Stimulated activated memory B cell treated with anti-CD40 and anti-IgM and Interleukin-4, amounts not matched to agents 10 μg/mL and 1 μg/mL and 100 μg/mL, for 72 hours (primary cell): ENCODE results near the gene CUL4A.
A peak's percentile ranks its signal among the peaks of the same experiment; 100 is the strongest.
"Not testable (repeated sequence)": the region's sequence is repeated elsewhere in the genome, so short reads cannot be mapped to it uniquely, and the experiment has no call there.

Source experiments
- ATAC-seq: fragments of 150-1000 bp; cut with Tn5 transposase; 2 replicates; pipeline ENCODE4 v1.10.0; 2021
- H3K27ac Mint-ChIP-seq: one replicate; pipeline ENCODE4 v1.8.0; 2022; ENCODE audit warnings: mild to moderate bottlenecking, mixed read lengths
- H3K27me3 Mint-ChIP-seq: one replicate; pipeline ENCODE4 v1.8.0; 2022; ENCODE audit warnings: mixed read lengths
- H3K36me3 Mint-ChIP-seq: one replicate; pipeline ENCODE4 v1.8.0; 2022; ENCODE audit warnings: mixed read lengths
- H3K4me1 Mint-ChIP-seq: one replicate; pipeline ENCODE4 v1.8.0; 2022; ENCODE audit warnings: mixed read lengths
- H3K4me3 Mint-ChIP-seq: one replicate; pipeline ENCODE4 v1.8.0; 2022; ENCODE audit warnings: mild to moderate bottlenecking, moderate library complexity, mixed read lengths
- H3K9me3 Mint-ChIP-seq: one replicate; pipeline ENCODE4 v1.8.0; 2022; ENCODE audit warnings: mixed read lengths

Gene CUL4A

GRCh38 chr13:113232208-113233003, 23.0 kb downstream of the CUL4A start:
- Mint-ChIP-seq H3K4me3 (no peak overlapping the region), H3K9me3 (no peaks in the 10 kb centered on the region), H3K27ac (no peak overlapping the region), H3K4me1 (no peaks in the 10 kb centered on the region), H3K27me3 (no peaks in the 10 kb centered on the region), H3K36me3 (peaks cover 84% of the 10 kb centered on the region)
- no peak for ATAC-seq

- peaks cover 83% of the 10 kb centered on the region for H3K36me3 Mint-ChIP-seq
- H3K27ac Mint-ChIP-seq, result no peak overlapping the region
- no peak for ATAC-seq
- no peak overlapping the region for H3K4me3 Mint-ChIP-seq
- no peaks in the 10 kb centered on the region for H3K27me3 Mint-ChIP-seq
- H3K9me3 Mint-ChIP-seq, result no peaks in the 10 kb centered on the region
- H3K4me1 Mint-ChIP-seq, result no peaks in the 10 kb centered on the region
Observed at GRCh38 chr13:113233101-113233500, 23.7 kb downstream of the CUL4A start.

GRCh38 chr13:113238536-113238935, 29.1 kb downstream of the CUL4A start:
- Mint-ChIP-seq H3K4me3 (no peak overlapping the region), H3K36me3 (peaks cover 57% of the 10 kb centered on the region), H3K27me3 (no peaks in the 10 kb centered on the region), H3K4me1 (no peaks in the 10 kb centered on the region), H3K27ac (no peak overlapping the region), H3K9me3 (no peaks in the 10 kb centered on the region)
- no peak for ATAC-seq

- H3K9me3 Mint-ChIP-seq, result no peaks in the 10 kb centered on the region
- H3K27ac Mint-ChIP-seq, result no peak overlapping the region
- no peak for ATAC-seq
- H3K4me3 Mint-ChIP-seq, result no peak overlapping the region
- no peaks in the 10 kb centered on the region for H3K4me1 Mint-ChIP-seq
- no peaks in the 10 kb centered on the region for H3K27me3 Mint-ChIP-seq
- peaks cover 61% of the 10 kb centered on the region for H3K36me3 Mint-ChIP-seq
Observed at GRCh38 chr13:113239357-113239756, 29.9 kb downstream of the CUL4A start.

GRCh38 chr13:113239986-113240385, 30.6 kb downstream of the CUL4A start:
- Mint-ChIP-seq H3K4me3 (no peak overlapping the region), H3K9me3 (no peaks in the 10 kb centered on the region), H3K4me1 (no peaks in the 10 kb centered on the region), H3K27me3 (no peaks in the 10 kb centered on the region), H3K36me3 (peaks cover 60% of the 10 kb centered on the region), H3K27ac (no peak overlapping the region)
- no peak for ATAC-seq

GRCh38 chr13:113241623-113242022, 32.2 kb downstream of the CUL4A start:
- H3K9me3 Mint-ChIP-seq, H3K27ac Mint-ChIP-seq, H3K4me3 Mint-ChIP-seq, H3K4me1 Mint-ChIP-seq, ATAC-seq, H3K27me3 Mint-ChIP-seq: not testable (repeated sequence)
- H3K36me3 Mint-ChIP-seq, result peaks cover 61% of the 10 kb centered on the region

GRCh38 chr13:113243847-113244246, 34.4 kb downstream of the CUL4A start:
- Mint-ChIP-seq H3K9me3 (no peaks in the 10 kb centered on the region), H3K27ac (no peak overlapping the region), H3K27me3 (no peaks in the 10 kb centered on the region), H3K4me3 (no peak overlapping the region), H3K4me1 (no peaks in the 10 kb centered on the region), H3K36me3 (peaks cover 69% of the 10 kb centered on the region)
- ATAC-seq, result no peak

- Mint-ChIP-seq H3K27ac (no peak overlapping the region), H3K4me1 (no peaks in the 10 kb centered on the region), H3K36me3 (peaks cover 79% of the 10 kb centered on the region), H3K4me3 (no peak overlapping the region), H3K9me3 (no peaks in the 10 kb centered on the region), H3K27me3 (no peaks in the 10 kb centered on the region)
- no peak for ATAC-seq
Observed at GRCh38 chr13:113245849-113246796, 36.7 kb downstream of the CUL4A start.

- Mint-ChIP-seq H3K9me3 (no peaks in the 10 kb centered on the region), H3K4me3 (no peak overlapping the region), H3K27me3 (no peaks in the 10 kb centered on the region), H3K36me3 (peaks cover 91% of the 10 kb centered on the region), H3K4me1 (no peaks in the 10 kb centered on the region), H3K27ac (peak overlapping the region; percentile 23)
- no peak for ATAC-seq
Observed at GRCh38 chr13:113252516-113253095, 43.2 kb downstream of the CUL4A start.

GRCh38 chr13:113257908-113258307, 48.5 kb downstream of the CUL4A start:
- ATAC-seq, H3K9me3 Mint-ChIP-seq, H3K27me3 Mint-ChIP-seq, H3K4me1 Mint-ChIP-seq, H3K4me3 Mint-ChIP-seq, H3K27ac Mint-ChIP-seq: not testable (repeated sequence)
- H3K36me3 Mint-ChIP-seq, result peaks cover 69% of the 10 kb centered on the region

- Mint-ChIP-seq H3K27me3 (no peaks in the 10 kb centered on the region), H3K4me1 (no peaks in the 10 kb centered on the region), H3K4me3 (no peak overlapping the region), H3K36me3 (peaks cover 65% of the 10 kb centered on the region), H3K9me3 (no peaks in the 10 kb centered on the region), H3K27ac (no peak overlapping the region)
- ATAC-seq, result no peak
Observed at GRCh38 chr13:113258321-113259054, 49.1 kb downstream of the CUL4A start.

GRCh38 chr13:113260996-113261395, 51.6 kb downstream of the CUL4A start:
- peaks cover 49% of the 10 kb centered on the region for H3K36me3 Mint-ChIP-seq
- no peaks in the 10 kb centered on the region for H3K9me3 Mint-ChIP-seq
- no peak overlapping the region for H3K27ac Mint-ChIP-seq
- no peaks in the 10 kb centered on the region for H3K27me3 Mint-ChIP-seq
- ATAC-seq, result no peak
- no peaks in the 10 kb centered on the region for H3K4me1 Mint-ChIP-seq
- H3K4me3 Mint-ChIP-seq, result no peak overlapping the region

- H3K27ac Mint-ChIP-seq, H3K4me3 Mint-ChIP-seq, H3K9me3 Mint-ChIP-seq, H3K27me3 Mint-ChIP-seq, H3K4me1 Mint-ChIP-seq, ATAC-seq: not testable (repeated sequence)
- peaks cover 39% of the 10 kb centered on the region for H3K36me3 Mint-ChIP-seq
Observed at GRCh38 chr13:113263016-113263415, 53.6 kb downstream of the CUL4A start.

GRCh38 chr13:113267642-113268405, 58.4 kb downstream of the CUL4A start:
- H3K27me3 Mint-ChIP-seq, result no peaks in the 10 kb centered on the region
- H3K4me1 Mint-ChIP-seq, result no peaks in the 10 kb centered on the region
- H3K27ac Mint-ChIP-seq, result no peak overlapping the region
- peaks cover 24% of the 10 kb centered on the region for H3K36me3 Mint-ChIP-seq
- ATAC-seq, result peak; percentile 24
- H3K4me3 Mint-ChIP-seq, result no peak overlapping the region
- H3K9me3 Mint-ChIP-seq, result no peaks in the 10 kb centered on the region
